ENCODE data around the gene CLPSL2.

CLPSL2 gene

DNA sequence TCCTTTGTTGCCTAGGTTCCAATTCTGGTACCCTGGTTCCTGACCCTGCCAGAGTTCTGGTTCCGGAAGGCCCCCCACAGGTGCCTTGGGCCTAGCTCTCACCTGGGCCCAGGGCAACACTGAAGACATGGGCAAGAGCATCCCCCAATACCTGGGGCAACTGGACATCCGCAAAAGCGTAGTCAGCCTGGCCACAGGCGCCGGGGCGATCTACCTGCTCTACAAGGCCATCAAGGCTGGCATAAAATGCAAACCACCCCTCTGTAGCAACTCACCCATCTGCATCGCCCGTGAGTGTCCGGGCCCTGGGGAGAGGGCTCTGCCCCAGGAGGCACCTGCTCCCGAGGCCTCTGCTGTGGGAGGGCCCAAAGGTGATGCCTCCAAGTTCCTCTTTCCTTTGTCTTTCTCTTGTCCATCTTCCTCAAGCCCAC is 39.4 kb upstream of the CLPSL2 start, which contains the start of gene ARMC12:
TSS of gene ARMC12 (plus strand) at position 51 of the 431 bp plus-strand sequence. CDS start at position 128, 77 bp downstream.
- TF ChIP-seq, protein P1, sequence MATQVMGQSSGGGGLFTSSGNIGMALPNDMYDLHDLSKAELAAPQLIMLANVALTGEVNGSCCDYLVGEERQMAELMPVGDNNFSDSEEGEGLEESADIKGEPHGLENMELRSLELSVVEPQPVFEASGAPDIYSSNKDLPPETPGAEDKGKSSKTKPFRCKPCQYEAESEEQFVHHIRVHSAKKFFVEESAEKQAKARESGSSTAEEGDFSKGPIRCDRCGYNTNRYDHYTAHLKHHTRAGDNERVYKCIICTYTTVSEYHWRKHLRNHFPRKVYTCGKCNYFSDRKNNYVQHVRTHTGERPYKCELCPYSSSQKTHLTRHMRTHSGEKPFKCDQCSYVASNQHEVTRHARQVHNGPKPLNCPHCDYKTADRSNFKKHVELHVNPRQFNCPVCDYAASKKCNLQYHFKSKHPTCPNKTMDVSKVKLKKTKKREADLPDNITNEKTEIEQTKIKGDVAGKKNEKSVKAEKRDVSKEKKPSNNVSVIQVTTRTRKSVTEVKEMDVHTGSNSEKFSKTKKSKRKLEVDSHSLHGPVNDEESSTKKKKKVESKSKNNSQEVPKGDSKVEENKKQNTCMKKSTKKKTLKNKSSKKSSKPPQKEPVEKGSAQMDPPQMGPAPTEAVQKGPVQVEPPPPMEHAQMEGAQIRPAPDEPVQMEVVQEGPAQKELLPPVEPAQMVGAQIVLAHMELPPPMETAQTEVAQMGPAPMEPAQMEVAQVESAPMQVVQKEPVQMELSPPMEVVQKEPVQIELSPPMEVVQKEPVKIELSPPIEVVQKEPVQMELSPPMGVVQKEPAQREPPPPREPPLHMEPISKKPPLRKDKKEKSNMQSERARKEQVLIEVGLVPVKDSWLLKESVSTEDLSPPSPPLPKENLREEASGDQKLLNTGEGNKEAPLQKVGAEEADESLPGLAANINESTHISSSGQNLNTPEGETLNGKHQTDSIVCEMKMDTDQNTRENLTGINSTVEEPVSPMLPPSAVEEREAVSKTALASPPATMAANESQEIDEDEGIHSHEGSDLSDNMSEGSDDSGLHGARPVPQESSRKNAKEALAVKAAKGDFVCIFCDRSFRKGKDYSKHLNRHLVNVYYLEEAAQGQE (IDR thresholded peaks at IDR 0.05; ENCODE audit: insufficient replicate concordance, low read depth), result no peak
- TF ChIP-seq POLR2AphosphoS5 (IDR thresholded peaks at IDR 0.05; ENCODE audit: low read depth) (no peak), SPI1 (IDR thresholded peaks at IDR 0.05; ENCODE audit: borderline replicate concordance, low read depth) (no peak), GABPA (IDR thresholded peaks at IDR 0.05; ENCODE audit: low read depth) (no peak)
- TF ChIP-seq, protein P2, sequence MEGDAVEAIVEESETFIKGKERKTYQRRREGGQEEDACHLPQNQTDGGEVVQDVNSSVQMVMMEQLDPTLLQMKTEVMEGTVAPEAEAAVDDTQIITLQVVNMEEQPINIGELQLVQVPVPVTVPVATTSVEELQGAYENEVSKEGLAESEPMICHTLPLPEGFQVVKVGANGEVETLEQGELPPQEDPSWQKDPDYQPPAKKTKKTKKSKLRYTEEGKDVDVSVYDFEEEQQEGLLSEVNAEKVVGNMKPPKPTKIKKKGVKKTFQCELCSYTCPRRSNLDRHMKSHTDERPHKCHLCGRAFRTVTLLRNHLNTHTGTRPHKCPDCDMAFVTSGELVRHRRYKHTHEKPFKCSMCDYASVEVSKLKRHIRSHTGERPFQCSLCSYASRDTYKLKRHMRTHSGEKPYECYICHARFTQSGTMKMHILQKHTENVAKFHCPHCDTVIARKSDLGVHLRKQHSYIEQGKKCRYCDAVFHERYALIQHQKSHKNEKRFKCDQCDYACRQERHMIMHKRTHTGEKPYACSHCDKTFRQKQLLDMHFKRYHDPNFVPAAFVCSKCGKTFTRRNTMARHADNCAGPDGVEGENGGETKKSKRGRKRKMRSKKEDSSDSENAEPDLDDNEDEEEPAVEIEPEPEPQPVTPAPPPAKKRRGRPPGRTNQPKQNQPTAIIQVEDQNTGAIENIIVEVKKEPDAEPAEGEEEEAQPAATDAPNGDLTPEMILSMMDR (IDR thresholded peaks at IDR 0.05; ENCODE audit: insufficient read depth, low read length), result no peak
- DNase-seq (ENCODE audit: low read depth in 1 of 2, low spot score in 1 of 2), result no peak
- H3K4me3 ChIP-seq (replicated peaks; ENCODE audit: insufficient read depth, low read length), result no peak within 1 kb of the TSS
- H3K27ac ChIP-seq (replicated peaks), result no peak within 1 kb of the TSS
- no peaks in the 10 kb centered on the region for H3K27me3 ChIP-seq (ENCODE audit: insufficient read depth, poor library complexity, severe bottlenecking)

DNA sequence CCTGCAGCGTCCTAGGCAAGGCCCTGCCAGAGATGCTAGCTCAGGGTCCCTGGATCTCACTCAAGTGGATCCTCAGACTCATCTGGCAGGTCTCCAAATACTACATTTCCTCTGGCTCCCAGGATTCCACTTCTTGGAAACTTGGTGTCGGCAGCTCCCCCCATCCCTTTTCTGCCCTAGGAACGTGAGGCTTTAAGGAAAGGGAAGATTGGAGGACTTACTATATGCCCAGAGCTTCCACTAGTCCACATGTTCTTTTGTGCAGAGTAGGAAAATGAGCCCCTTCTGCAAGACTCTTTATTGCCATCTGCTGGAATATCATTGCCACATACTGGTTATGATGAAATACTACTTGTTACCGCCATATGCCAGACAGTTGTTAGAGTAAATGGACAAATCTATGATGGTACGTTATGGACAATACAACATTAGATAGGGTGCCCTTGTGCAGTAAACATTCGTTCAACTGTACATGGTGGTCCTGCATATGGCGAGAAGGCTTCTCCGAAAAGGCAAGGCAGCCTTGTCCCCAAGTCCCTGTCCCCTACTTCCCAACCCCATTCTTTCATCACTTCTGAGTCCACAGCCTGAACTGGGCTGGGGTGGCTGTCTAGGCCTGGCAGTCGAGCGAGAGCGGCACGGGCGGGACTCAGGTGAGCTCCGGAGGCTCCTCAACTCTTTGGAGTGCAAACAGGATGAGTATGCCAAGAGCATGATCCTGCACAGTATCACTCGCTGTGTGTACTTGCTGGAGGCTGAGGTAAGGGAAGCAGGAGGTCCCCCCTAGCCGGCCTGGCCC is 38.8 kb upstream of the CLPSL2 start:
- Histone ChIP-seq H3K27ac (replicated peaks) (no peak overlapping the region), H3K4me3 (replicated peaks; ENCODE audit: insufficient read depth, low read length) (no peak overlapping the region), H3K27me3 (ENCODE audit: insufficient read depth, poor library complexity, severe bottlenecking) (no peaks in the 10 kb centered on the region)
- DNase-seq (ENCODE audit: low read depth in 1 of 2, low spot score in 1 of 2), result peak; percentile 67 to 74
- no peak for TF ChIP-seq SPI1 (IDR thresholded peaks at IDR 0.05; ENCODE audit: borderline replicate concordance, low read depth)
- TF ChIP-seq, protein P2 (IDR thresholded peaks at IDR 0.05; ENCODE audit: insufficient read depth, low read length), result peak; percentile 74

DNA sequence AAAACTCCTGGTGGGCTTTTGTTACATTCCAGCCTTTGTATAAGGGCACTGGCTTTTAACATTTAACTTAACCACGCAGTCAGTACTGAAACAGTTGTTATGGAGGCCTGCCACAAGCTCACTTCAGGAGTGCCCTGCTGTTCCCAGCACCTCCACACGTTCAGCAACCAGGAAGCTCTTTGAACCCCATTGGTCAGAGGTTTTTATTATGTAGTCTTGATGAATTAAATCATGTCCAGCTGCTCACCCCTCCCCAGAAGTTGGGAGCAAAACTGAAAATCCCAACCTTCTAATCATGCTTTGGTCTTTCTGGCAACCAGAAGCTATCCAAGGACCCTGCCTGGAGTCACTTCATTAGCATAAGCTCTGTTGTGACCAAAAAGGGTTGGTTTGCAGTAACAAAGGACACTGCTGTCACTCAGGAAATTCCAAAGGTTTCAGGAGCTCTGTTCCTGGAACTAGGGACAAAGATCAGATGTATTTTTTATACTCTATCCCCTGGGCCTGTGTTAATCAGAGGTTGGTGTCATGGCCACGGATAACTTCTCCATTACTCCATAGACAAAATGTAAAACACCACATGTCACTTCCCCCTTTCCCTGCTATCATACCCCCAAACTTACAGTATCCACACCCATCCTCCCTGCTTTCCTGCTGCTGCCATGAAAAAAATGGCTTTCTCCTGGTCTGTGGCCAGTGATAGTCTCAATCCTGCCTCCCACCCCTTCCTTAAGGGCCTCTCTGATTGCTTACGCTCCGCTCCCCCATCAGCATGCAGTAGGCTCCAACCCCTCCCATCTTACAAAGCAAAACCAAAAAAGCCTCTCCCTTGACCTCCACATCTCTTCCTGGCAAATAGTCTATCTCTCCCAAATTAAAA is 36.5 kb upstream of the CLPSL2 start:
- DNase-seq (ENCODE audit: low read depth in 1 of 2, low spot score in 1 of 2), result no peak
- no peak overlapping the region for H3K27ac ChIP-seq (replicated peaks)
- H3K27me3 ChIP-seq (ENCODE audit: insufficient read depth, poor library complexity, severe bottlenecking), result no peaks in the 10 kb centered on the region
- no peak overlapping the region for H3K4me3 ChIP-seq (replicated peaks; ENCODE audit: insufficient read depth, low read length)
- TF ChIP-seq, protein P1 (IDR thresholded peaks at IDR 0.05; ENCODE audit: insufficient replicate concordance, low read depth), result no peak
- TF ChIP-seq SPI1 (IDR thresholded peaks at IDR 0.05; ENCODE audit: borderline replicate concordance, low read depth) (no peak), GABPA (IDR thresholded peaks at IDR 0.05; ENCODE audit: low read depth) (no peak), POLR2AphosphoS5 (IDR thresholded peaks at IDR 0.05; ENCODE audit: low read depth) (no peak)
- TF ChIP-seq, protein P2 (IDR thresholded peaks at IDR 0.05; ENCODE audit: insufficient read depth, low read length), result no peak

All from HL-60 (cell line).